ENCODE data around the gene INTS3.
"Not testable (repeated sequence)": the region's sequence is repeated elsewhere in the genome, so short reads cannot be mapped to it uniquely, and the experiment has no call there.

Gene INTS3

DNA sequence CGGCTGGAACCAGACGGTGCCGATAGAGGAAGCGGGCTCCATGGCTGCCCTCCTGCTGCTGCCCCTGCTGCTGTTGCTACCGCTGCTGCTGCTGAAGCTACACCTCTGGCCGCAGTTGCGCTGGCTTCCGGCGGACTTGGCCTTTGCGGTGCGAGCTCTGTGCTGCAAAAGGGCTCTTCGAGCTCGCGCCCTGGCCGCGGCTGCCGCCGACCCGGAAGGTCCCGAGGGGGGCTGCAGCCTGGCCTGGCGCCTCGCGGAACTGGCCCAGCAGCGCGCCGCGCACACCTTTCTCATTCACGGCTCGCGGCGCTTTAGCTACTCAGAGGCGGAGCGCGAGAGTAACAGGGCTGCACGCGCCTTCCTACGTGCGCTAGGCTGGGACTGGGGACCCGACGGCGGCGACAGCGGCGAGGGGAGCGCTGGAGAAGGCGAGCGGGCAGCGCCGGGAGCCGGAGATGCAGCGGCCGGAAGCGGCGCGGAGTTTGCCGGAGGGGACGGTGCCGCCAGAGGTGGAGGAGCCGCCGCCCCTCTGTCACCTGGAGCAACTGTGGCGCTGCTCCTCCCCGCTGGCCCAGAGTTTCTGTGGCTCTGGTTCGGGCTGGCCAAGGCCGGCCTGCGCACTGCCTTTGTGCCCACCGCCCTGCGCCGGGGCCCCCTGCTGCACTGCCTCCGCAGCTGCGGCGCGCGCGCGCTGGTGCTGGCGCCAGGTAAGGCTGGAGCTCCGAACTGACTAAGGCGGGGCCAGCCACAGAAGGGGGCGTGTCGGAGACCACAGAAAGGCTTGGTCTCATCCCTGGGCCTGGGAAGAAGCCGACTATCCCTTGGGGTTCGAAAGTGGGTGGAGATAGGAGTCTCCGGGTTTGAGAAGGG, 47.8 kb downstream of the INTS3 start:
- peak; percentile 92 for FAIRE-seq
- peak; percentile 69 for DNase-seq (ENCODE audit: insufficient read length, low spot score)

DNA sequence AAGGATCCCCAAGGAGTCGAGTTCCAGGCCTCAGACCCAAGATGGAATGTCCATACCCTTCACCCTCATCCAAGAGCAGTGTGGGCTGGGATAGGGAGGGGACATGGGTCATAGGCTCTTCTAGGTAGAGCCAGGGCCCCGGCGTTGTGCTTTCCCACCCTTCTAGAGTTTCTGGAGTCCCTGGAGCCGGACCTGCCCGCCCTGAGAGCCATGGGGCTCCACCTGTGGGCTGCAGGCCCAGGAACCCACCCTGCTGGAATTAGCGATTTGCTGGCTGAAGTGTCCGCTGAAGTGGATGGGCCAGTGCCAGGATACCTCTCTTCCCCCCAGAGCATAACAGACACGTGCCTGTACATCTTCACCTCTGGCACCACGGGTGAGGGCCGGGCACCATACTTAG, 48.5 kb downstream of the INTS3 start:
- FAIRE-seq (no peak), DNase-seq (ENCODE audit: insufficient read length, low spot score) (no peak)

DNA sequence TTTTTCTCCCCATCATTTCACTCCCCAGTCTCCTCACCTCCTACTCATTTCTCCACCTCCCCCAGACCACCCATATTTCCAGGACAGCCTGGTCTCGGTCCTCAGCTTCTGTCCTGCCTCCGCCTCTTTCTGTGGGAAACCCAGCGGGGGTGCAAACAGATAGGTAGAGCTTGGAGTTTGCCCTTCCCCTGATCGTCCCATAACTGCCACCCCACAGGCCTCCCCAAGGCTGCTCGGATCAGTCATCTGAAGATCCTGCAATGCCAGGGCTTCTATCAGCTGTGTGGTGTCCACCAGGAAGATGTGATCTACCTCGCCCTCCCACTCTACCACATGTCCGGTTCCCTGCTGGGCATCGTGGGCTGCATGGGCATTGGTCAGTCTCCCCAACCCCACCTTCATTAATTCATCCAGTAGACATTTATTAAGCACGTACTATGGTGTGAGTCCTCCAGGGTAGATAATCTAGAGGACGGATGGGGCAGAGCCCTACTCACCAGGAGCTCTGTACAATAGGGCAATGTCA, 49.1 kb downstream of the INTS3 start:
- DNase-seq (ENCODE audit: insufficient read length, low spot score), result no peak
- no peak for FAIRE-seq

DNA sequence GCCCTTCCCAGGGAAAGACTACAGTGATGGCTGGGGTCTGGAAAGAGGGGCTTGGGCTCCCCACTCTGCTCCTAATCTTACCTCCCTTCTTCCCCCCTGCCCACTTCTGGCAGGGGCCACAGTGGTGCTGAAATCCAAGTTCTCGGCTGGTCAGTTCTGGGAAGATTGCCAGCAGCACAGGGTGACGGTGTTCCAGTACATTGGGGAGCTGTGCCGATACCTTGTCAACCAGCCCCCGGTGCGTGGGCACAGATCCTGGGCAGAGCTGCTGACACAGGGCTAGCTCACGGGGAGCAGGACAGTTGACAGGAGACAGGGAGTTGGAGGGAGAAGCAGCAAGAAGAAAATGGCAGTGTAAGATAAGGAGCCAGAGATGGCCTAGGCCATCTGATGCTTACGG, 49.8 kb downstream of the INTS3 start:
- DNase-seq (ENCODE audit: insufficient read length, low spot score) (no peak), FAIRE-seq (no peak)

DNA sequence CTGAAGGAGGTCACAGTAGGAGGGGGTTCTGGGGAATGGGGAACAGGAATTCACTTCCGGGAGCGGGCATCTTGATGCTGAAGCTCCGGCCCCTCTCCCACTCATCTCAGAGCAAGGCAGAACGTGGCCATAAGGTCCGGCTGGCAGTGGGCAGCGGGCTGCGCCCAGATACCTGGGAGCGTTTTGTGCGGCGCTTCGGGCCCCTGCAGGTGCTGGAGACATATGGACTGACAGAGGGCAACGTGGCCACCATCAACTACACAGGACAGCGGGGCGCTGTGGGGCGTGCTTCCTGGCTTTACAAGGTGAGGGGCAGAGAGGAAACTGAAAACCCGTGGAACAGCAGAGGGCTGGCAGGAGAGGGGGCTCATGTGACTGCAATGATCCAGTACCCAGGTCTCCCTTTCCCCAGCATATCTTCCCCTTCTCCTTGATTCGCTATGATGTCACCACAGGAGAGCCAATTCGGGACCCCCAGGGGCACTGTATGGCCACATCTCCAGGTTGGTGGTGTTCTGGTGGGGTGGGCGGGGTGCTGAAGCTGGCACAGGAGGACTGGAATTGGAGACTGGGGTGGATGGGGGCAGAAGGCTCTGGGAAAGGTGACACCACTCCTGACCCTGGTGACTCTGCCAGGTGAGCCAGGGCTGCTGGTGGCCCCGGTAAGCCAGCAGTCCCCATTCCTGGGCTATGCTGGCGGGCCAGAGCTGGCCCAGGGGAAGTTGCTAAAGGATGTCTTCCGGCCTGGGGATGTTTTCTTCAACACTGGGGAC, 50.4 kb downstream of the INTS3 start:
- no peak for FAIRE-seq
- no peak for DNase-seq (ENCODE audit: insufficient read length, low spot score)

DNA sequence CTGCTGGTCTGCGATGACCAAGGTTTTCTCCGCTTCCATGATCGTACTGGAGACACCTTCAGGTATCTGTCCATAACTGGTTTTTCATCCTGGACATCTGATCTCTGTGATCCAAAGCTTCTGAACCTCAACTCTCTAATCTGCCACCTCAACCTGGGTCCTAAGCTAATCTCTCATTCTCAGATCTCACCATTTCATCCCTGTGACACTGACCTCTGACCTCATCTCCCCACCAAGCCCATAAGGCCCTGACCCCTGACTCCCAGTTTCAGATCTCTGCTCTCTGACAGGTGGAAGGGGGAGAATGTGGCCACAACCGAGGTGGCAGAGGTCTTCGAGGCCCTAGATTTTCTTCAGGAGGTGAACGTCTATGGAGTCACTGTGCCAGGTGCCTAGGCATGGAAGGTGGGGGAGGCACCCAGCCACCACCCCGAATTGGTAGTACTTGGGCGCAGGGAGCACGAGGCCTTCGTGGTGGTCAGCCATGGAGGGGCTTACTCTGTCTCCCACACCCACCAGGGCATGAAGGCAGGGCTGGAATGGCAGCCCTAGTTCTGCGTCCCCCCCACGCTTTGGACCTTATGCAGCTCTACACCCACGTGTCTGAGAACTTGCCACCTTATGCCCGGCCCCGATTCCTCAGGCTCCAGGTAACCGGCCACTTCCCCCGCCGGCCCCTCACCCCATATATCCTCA, 51.1 kb downstream of the INTS3 start:
- DNase-seq (ENCODE audit: insufficient read length, low spot score), result no peak
- no peak for FAIRE-seq

DNA sequence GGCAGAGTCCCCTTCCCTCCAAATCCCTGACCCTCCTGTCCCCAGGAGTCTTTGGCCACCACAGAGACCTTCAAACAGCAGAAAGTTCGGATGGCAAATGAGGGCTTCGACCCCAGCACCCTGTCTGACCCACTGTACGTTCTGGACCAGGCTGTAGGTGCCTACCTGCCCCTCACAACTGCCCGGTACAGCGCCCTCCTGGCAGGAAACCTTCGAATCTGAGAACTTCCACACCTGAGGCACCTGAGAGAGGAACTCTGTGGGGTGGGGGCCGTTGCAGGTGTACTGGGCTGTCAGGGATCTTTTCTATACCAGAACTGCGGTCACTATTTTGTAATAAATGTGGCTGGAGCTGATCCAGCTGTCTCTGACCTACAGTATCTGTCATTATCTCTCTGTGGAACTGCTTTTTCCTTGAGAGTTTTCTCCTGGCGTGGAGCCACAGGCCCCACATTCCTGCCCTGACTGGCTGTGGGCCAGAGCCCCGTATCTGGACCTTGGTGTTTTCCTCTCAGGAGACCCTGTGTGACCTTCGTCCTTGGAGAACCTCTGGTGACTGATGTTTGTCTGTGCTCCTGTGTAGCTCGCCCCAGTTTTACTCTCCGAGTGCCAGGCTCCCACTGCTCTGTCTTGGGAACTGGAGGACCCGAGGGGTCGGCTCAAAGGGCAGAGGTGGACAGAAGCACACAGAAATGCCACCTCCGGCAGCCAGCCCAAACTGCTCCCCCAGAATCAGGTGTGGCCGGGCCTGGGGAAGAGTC, 52.1 kb downstream of the INTS3 start:
- no peak for FAIRE-seq
- DNase-seq (ENCODE audit: insufficient read length, low spot score), result no peak

DNA sequence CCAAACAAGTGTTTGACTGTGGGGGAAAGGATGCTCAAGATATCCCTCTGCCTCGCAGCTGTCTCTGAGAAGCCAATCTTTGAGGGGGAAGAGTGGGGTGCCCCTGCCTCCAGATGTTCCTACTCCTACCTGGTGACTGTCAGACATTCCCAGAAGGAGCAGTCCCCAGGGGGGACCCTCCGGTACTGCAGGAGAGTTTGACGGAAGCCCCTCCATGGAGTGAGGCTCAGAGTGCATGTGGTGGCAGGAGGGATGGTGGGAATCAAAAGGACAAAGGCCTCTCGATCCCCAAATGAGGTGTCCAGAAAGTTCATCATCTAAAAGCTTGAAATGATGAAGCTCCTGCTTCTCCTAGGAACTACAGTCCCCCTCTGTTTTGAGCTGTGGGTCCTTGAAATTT, 52.7 kb downstream of the INTS3 start:
- FAIRE-seq (no peak), DNase-seq (ENCODE audit: insufficient read length, low spot score) (no peak)

DNA sequence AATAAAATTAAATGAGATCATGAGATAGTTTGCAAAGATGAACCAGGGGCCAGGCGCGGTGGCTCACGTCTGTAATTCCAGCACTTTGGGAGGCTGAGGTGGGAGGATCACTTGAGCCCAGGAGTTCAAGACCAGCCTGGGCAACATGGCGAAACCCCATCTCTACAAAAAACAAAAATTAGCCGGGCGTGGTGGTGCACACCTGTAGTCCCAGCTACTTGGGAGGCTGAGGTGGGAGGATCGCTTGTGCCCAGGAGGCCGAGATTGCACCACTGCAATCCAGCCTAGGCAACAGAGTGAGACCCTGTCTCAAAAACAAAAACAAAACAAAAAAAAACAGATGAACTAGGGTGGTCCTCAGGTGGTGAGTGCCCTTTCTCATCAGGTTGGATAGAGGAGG, 54.8 kb downstream of the INTS3 start:
- DNase-seq (ENCODE audit: insufficient read length, low spot score); FAIRE-seq: not testable (repeated sequence)

DNA sequence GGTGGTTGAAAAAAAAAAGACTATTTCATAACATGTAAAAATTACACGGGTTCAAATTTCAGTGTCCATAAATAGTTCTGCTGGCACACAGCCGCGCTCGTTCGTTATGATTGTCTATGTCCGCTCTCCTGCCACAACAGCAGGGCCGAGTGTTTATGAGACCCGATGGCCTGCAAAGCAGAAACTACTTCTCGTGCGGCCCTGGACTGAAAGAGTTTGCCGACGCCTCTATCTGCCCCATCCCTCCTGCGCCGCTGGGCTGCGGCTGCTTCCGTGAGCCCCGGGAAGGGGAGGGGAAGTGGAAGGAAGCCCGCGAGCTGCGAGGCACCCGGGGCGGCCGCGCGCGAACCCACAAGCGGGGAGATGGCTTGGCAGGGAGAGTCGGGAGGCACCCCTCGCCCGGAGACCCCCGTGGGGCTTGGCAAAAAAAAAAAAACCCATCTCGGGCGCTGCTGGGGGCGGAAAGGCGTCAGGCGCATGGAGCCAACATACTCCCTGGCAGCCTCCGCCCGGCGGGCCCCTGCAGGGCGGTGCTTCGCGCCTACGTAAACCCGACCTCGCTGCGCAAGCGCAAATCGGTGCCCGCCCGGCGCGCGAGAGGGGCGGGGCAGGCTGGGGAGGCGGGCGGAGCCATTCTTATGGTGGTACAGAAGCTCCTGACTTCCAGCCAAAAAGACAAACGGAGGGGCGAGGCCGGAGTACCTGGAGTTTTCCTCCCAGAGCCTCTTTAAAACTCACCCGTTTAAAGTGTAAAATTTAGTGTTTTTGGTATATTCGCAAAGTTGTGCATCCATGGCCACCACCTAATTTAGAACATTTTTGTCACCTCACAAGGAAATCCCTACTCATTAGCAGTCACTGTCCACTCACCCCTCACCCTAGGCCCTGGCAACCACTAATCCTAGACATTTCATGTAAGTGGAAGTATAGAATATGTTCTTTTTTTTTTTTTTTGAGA, 55.7 kb downstream of the INTS3 start:
- DNase-seq (ENCODE audit: insufficient read length, low spot score) (peak; percentile 91), FAIRE-seq (peak; percentile 93)

DNA sequence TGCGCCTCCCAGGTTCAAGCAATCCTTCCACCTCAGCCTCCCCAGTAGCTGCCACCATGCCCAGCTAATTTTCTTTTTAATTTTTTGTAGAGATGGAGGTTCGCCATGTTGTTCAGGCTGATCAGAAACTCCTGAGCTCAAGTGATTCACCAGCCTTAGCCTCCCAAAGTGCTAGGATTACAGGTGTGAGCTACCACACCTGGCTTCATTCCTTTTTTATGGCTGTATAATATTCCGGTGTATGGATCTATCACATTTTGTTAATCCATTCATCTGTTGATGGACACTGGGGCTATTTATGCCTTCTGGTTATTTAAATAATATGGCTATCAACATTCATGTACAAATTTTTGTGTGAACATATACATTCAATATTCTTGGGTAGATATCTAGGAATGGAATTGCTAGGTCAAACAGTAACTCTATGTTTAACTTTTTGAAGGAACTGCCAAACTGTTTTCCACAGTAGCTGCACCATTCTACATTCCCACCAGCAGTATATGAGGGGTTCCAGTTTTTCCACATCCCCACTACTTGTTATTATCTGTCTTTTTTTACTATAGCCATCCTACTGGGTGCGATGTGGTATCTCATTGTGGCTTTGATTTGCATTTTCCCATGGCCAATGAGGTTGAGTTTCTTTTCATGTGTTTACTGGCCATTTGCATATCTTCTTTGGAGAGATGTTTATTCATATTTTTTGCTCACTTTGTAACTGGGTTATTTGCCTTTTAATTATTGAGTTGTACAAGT, 58.4 kb downstream of the INTS3 start:
- FAIRE-seq, result no peak
- DNase-seq (ENCODE audit: insufficient read length, low spot score), result no peak

DNA sequence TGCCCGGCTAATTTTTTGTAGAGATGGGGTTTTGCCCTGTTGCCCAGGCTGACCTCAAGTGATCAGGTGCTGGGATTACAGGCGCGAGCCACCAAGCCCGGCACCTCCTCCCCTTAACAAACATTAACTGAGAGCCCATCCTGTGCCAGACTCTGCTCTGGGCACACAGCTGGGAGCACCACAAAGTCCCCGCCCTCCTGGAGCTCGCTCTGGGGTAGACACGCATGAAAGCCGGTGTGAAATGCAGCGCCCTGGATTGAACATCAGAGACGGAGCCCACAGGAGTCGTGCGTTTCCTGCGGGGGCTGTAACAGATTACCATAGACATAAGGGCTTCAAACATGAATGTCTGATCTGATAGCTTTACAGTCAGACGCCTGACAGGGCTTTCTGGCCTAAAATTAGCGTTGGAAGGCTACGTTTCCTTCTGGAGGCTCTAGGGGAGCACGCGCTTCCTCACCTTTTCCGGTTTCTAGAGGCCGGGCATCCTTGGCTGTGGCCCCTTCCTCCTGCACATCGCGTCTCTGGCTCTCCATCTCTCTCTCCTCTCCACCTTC, 61.7 kb downstream of the INTS3 start:
- FAIRE-seq (peak; percentile 87), DNase-seq (ENCODE audit: insufficient read length, low spot score) (no peak)

DNA sequence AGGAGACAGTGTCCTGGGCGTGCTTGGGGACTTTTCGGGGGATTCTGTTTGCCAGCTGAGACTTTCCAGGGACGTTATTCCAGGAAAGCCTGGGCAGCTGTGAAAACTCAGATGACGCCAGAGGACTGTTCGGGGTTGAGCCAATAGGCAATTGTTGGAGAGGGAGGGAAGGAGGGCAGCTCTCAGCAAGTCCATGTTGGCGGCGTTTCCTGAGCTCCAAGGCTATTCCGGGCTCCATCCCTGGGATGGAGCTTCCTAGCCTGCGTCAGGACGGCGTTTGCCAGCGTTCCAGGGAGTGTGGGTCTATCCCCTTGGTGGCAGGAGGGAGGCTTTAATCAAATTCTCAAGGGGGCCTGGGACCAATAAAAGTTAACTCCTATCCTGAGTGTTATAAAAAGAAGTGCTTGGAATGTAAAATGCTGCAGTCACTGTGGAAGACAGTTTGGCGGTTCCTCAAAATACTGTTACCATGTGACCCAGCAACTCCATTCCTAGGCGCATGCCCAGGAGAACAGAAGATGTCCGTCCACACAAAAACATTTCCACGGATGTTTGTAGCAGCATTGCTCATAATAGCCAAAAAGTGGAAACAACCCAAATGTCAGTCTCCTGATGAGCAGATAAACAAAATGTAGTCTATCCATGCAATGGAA, 62.6 kb downstream of the INTS3 start:
- no peak for FAIRE-seq
- no peak for DNase-seq (ENCODE audit: insufficient read length, low spot score)

DNA sequence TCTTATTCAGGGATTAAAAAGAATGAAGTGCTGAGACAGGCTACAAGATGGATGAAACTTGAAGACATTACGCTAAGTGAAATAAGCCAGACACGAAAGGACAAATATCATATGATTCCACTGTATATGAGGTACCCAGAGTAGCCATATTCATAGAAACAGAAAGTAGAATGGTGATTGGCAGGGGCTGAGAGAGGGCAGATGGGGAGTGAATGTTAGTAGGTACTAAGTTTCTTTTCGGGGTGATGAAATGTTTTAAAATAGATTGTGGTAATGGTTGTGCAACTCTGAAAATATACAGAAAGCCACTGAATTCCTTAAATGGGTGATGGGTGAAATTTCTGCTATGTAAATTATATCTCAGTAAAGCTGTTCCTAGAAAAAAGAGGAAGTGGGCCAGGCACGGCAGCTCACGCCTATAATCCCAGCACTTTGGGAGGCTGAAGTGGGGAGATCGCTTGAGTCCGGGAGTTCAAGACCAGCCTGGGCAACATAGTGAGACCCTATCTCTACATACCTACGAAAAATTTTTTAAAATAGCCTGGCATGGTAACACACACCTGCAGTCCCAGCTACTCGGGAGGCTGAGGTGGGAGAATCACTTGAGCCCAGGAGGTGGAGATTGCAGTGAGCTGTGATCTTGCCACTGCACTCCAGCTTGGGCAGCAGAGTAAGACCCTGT, 63.3 kb downstream of the INTS3 start:
- FAIRE-seq (peak; percentile 97), DNase-seq (ENCODE audit: insufficient read length, low spot score) (peak; percentile 73)

DNA sequence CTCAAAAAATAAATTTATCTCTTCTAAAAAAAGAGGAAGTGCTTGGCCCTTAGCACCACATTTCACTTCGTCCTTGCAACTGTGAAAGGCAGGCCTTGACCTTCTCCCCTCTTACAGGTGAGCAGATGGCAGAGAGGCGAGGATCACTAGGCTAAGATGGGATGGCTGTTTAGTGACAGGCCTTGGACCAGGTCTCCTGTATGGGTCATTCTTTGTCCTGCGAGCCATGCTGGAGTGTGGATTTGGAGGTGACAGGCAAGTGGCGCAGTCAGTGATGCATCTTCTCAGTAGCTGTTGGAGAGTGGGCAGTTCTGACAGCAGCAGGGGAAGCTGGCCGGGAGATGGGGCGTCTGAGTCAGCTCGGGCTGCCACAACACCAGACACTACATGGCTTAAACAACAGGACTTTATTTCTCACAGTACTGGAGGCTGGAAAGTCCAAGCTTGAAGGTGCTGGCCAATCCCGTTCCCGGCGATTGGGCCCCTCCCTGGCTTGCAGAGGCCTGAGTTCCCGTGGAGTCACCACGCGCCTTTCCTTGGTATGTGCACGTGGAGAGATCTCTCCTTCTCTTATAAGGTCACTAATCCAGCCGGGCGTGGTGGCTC, 63.9 kb downstream of the INTS3 start:
- DNase-seq (ENCODE audit: insufficient read length, low spot score), result no peak
- no peak for FAIRE-seq

DNA sequence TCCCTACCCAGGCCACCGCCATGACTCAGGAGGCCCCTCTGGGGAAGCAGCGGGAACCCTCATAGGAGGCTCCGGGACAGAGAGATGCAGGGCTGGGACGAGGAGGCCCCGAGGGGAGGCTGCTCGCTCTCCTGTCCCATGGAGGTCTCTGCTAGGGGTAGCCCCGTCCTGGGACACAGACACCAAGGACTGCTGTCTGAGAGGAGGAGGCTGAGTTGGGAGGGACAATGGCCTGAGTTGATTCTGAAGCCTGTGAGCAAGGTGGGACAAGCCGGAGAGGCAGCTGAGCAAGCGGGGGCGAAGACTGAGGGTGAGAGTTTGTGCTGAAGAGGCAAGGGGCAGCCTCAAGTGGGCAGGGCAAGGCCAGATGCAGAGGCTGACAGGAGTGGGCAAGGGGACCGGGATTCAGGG, 64.8 kb downstream of the INTS3 start:
- DNase-seq (ENCODE audit: insufficient read length, low spot score), result no peak
- no peak for FAIRE-seq

Measured in GM19239 (cell line).